GM19193 (cell line): ENCODE measurements around the gene YAF2.
A peak's percentile ranks its signal among the peaks of the same experiment; 100 is the strongest.

Source experiments
- POLR2A ChIP-seq: IDR thresholded peaks from 4 replicates; pipeline ENCODE4 v1.6.1; 2011; ENCODE audit not compliant: insufficient read depth, insufficient read length; ENCODE audit errors: extremely low read depth

The YAF2 gene

DNA sequence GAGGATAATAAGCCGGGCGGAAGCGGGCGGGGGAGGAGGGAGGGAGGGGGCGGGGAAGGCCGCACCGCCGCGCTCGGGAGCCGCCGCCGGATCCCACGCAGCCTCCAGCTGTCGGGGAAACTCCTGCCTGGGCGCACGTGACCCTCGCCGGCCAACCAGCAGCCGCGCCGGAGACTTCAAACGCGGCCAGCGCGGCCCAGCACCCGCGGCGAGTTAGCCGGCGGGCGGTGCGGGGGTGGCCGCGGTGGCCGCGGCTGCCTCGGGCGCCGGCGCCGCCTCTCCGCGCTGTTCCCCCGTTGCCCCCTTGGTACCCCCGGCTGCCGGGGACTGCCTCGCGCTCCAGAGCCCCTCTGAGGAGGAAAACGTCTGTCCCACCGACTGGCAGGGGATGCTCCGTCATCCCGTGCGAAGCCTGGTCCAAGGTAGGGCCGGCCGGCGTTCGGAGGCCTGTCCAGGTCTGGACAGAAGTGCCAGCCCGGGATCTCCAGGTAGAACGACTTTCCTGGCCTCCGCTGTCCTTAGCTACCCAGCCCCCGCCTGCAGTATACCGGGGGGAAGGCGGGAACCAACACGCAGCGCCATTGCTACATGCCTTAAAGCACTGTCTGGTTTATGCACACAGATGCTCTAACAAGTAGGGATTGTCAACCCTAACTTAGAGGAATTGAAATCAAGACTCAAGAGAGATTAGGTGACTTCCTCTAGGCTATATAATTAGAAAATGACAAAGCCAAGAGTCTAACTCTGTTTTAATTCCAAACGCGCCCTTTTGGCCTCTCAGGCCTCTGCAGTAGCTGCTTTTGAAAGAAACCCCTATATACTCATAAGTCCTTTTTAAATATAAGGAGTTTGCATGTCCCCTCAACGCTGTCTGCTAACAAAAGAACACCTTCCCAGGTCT, at the start of gene YAF2:
Gene YAF2, minus strand, starts transcription at position 9 of the 901 bp plus-strand sequence. CDS start 68 bp downstream, outside the sequence.
- peak; percentile 83 for TF ChIP-seq POLR2A

DNA sequence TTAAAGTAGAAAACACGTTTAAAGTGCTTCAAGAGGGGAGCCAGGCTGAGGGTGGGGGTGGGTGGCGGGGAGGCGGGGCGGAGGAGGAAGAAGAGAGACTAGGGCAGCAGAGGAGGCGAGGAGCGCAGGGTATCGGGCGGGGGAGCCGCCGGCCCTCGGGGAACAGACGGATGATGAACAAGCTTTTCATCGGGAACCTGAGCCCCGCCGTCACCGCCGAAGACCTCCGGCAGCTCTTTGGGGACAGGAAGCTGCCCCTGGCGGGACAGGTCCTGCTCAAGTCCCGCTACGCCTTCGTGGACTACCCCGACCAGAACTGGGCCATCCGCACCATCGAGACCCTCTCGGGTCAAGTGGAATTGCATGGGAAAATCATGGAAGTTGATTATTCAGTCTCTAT, 48.7 kb upstream of the YAF2 start:
- no peak for TF ChIP-seq POLR2A

- no peak for TF ChIP-seq POLR2A
Observed at GRCh38 chr12:42285431-42285830, 47.4 kb upstream of the YAF2 start.

DNA sequence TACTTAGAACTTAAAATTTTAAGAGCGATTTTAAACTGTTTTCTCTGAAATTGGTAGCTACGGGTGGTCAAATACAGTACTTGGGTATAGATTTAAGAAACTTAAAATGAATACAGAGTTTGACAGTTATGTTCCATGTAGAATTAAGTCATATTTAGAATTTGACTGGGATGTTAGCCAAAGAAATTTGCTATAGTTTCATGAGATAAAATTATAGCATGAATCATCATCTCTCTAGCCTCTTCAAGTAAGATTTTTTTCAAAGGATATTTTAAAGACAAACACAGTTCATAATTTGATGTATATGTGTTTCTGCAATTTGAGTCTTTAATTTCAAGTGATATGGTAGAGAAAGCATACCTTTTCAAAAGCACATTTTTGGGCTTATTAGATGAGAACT, 46.8 kb upstream of the YAF2 start:
- TF ChIP-seq POLR2A, result no peak

DNA sequence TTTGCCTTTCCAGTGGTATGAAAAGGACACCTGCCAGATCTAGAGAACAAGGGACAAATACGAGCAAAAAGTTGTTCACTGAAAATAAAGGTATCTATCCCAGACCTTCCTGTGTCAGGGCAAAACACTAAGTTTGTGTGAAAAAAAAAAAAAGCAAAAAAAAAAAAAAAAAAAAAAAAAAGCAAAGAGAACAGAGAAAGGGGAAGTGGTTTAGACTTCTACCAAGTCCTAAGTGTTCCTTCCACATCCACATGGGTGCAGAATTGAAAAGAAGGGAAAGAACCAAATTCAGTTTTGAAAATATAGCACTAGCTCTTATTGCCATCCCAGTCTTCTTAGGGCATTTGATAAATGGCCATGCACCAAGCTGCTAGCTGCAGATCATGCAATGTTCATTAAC, 46.1 kb upstream of the YAF2 start:
- TF ChIP-seq POLR2A, result no peak

DNA sequence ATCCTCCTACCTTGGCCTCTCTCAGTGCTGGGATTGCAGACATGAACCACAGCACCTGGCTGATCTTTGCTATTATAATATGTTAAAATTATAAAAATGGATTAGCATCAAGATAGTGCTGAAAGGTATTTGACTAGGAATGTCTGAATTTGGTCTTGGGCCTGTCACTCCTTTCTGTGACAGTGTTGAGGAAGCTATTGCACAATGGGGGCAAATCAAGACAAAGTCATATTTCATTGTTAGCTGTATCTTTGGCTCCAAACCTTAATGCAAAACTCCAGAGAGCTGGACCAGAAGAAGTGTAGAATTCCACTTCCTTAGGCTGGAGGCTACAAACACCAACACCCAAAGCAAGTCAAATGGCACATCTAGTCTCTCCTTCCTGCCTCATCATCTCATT, 45.7 kb upstream of the YAF2 start:
- TF ChIP-seq POLR2A, result no peak

GRCh38 chr12:42282294-42282693, 44.2 kb upstream of the YAF2 start:
- no peak for TF ChIP-seq POLR2A

DNA sequence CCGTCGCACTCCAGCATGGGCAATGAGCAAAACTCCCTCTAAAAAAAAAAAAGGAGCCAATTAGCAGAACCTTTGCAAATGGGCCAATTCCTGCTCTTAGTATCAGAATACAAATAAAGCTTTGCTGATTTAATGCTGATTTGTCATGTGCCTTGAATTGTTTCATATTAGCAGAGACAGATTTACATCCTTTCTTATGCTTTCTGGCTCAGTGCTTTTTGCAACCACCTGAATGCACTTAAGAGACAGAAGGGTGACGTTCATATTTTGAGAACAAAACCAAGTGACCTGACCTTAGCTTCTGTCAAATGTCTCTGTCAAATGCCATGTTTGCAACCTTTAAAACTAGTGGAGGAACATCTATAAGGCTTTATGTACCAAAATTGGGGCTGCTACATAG, 43.8 kb upstream of the YAF2 start:
- TF ChIP-seq POLR2A, result no peak

- no peak for TF ChIP-seq POLR2A
Observed at GRCh38 chr12:42281278-42281677, 43.2 kb upstream of the YAF2 start.

DNA sequence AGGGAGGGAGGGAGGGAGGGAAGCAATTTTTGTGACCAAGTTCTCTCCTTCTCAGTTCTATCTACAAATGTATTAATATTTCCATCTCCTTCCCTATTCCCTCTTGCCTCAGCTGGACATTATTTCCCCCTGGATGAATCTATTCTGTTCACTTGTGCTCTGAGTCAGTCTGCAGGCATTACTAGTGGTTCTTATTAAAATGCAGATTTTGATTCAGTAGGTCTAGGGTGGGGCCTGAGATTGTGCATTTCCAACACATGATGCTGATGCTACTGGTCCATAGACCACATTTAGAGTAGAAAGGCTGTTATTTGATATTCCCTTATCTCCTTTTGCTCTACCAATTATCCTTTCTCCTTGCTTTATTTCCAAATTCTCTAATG, 40.1 kb upstream of the YAF2 start:
- no peak for TF ChIP-seq POLR2A

DNA sequence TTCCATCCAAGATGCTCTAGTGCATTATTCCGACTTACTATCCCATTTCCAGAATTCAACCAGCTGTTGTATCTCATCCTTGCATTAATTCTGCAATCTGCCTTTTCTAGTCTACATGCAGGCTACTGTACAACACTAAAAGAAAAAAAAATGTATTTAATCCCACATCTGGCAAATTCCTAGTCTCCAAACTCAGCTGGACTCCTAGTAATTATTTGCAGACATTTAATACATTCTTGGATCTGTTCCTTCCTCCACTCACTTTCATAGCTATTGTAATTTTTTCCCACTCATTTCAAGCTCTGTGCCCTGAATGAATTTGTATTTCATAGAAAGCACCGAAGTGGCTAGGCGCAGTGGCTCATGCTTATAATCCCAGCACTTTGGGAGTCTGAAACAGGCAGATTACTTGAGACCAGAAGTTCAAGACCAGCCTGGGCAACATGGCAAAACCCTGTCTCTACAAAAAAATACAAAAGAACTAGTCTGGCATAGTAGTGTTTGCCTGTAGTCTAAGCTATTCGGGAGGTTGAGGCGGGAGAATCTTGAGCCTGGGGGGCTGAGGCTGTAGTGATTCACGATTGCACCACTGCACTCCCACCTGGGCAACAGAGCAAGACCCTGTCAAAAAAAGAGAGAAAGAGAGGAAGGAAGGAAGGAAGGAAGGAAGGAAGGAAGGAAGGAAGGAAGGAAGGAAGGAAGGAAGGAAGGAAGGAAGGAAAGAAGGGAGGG, 39.5 kb upstream of the YAF2 start:
- no peak for TF ChIP-seq POLR2A

DNA sequence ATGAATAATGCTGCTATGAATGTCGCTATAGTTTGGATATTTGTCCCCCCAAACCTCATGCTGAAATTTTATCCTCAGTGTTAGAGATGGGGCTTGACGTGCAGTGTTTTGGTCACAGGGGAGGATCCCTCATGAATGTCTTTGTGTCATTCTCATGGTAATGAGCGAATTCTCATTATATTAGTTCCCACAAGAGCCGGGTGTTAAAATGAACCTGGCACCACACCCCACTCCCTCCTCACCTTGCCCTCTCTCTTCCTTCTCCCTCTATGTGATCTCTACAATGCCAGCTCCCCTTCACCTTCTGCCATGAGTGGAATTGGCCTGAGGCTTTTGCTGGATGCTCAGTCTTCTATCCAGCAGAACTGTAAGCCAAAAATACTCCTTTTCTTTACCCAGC, 37.5 kb upstream of the YAF2 start:
- no peak for TF ChIP-seq POLR2A

GRCh38 chr12:42273706-42274105, 35.7 kb upstream of the YAF2 start:
- TF ChIP-seq POLR2A, result no peak

DNA sequence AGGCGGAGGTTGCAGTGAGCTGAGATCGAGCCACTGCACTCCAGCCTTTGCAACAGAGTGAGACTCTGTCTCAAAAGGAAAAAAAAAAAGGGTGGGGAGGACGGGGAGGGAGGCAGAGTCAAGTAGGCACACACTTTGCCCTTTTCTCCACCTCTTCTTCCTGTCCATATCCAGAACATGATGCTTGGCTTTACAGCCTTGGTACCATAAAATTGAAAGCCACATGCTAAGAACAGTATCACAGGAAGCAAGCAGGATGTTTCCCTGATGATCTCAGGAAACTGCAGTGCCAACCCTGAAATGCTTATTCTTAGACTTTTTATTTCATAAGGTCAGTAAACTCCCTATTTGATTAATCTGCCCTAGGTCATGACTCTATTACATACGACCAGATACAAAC, 32.5 kb upstream of the YAF2 start:
- TF ChIP-seq POLR2A, result no peak

- no peak for TF ChIP-seq POLR2A
Observed at GRCh38 chr12:42267413-42268190, 29.6 kb upstream of the YAF2 start.
